Ovary (tissue), 3 donors: ENCODE data around the gene PFDN6.

ENCODE experiments used
- POLR2A ChIP-seq: fragments of 450-650 bp; IDR thresholded peaks from one replicate; pipeline ENCODE4 v1.6.1; 2017; ENCODE audit warnings: antibody characterized with exemption, mild to moderate bottlenecking, moderate library complexity
- TF ChIP-seq, protein P1 (sequence below), 3 donors: fragments of 450-650 bp in 2 of 3; fragments of 200-600 bp in 1 of 3; IDR thresholded peaks; one replicate each; pipeline versions ENCODE4 v1.5.1 to v1.8.0; 2016 to 2022; ENCODE audit warnings: antibody characterized with exemption in 3 of 3, mild to moderate bottlenecking in 1 of 3
- donor health status: DM: no; HTN: no; CAD: no.

DNA sequence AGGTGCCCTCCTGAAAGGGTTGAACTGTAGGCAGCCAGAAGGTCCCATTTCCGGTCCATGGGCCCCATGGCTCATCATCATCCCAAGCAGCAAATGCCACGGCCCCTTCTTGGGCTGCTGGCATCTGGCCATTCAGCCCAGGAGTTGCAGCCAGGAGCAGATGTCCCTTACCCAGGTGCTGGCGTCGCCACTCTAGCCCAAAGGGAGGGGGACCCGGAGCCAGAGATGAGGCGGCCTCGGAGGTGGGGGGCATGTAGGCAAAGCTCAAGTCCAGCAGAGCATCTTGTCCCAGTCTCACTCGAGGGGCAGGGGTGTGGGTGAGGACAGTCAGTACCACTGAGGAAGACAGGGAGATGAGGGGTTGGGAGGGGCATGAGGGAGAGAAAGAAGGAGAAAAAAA lies 15.7 kb downstream of the PFDN6 start:
- TF ChIP-seq, protein P1, sequence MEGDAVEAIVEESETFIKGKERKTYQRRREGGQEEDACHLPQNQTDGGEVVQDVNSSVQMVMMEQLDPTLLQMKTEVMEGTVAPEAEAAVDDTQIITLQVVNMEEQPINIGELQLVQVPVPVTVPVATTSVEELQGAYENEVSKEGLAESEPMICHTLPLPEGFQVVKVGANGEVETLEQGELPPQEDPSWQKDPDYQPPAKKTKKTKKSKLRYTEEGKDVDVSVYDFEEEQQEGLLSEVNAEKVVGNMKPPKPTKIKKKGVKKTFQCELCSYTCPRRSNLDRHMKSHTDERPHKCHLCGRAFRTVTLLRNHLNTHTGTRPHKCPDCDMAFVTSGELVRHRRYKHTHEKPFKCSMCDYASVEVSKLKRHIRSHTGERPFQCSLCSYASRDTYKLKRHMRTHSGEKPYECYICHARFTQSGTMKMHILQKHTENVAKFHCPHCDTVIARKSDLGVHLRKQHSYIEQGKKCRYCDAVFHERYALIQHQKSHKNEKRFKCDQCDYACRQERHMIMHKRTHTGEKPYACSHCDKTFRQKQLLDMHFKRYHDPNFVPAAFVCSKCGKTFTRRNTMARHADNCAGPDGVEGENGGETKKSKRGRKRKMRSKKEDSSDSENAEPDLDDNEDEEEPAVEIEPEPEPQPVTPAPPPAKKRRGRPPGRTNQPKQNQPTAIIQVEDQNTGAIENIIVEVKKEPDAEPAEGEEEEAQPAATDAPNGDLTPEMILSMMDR (IDR thresholded peaks at IDR 0.05): no peak
- no peak for TF ChIP-seq POLR2A
